T-helper 17 cell (primary cell): Measurements from ENCODE around the gene SCT. TPM values are rescaled to one million over a fixed set of nuclear protein-coding genes. Genes with fewer than 3 reads are reported as not detected.

Experiments
- ATAC-seq: fragments of 150-1000 bp; cut with Tn5 transposase; 2 replicates; pipeline ENCODE4 v1.10.0; 2021; ENCODE audit warnings: mild to moderate bottlenecking, moderate library complexity
- DNase-seq, 3 donors: peaks; one replicate each; pipeline versions ENCODE4 v3.0.0 to v3.0.0-alpha.2; 2020 to 2021
- H3K9me3 ChIP-seq: one replicate; pipeline ENCODE4 v1.7.0; 2013; ENCODE audit warnings: low read length, mild to moderate bottlenecking; ENCODE audit not compliant: control insufficient read depth, poor library complexity, severe bottlenecking
- H3K27ac Mint-ChIP-seq: one replicate; pipeline ENCODE4 v1.8.0; 2022; ENCODE audit warnings: mild to moderate bottlenecking, moderate library complexity, mixed read lengths
- H3K27me3 Mint-ChIP-seq: one replicate; pipeline ENCODE4 v1.8.0; 2022; ENCODE audit warnings: mixed read lengths
- H3K36me3 Mint-ChIP-seq: one replicate; pipeline ENCODE4 v1.8.0; 2022; ENCODE audit warnings: low read depth, mixed read lengths
- H3K4me1 Mint-ChIP-seq: one replicate; pipeline ENCODE4 v1.8.0; 2022; ENCODE audit warnings: mild to moderate bottlenecking, mixed read lengths
- H3K4me3 Mint-ChIP-seq: one replicate; pipeline ENCODE4 v1.8.0; 2022; ENCODE audit warnings: mild to moderate bottlenecking, moderate library complexity, mixed read lengths
- total RNA-seq, 4 donors: library from RNA in 2 of 4; stranded (reverse) in 2 of 4; gene quantifications; one replicate each; pipeline ENCODE4 v1.2.3 and lab custom pipeline; 2022 to 2026

The SCT gene
- total RNA-seq, 2 donors from 2014 or later, result not detected

GRCh38 chr11:592918-593317 is 34.1 kb downstream of the SCT start:
- no peak overlapping the region for H3K4me3 Mint-ChIP-seq
- H3K4me1 Mint-ChIP-seq, result peaks cover 19% of the 10 kb centered on the region
- no peaks in the 10 kb centered on the region for H3K27me3 Mint-ChIP-seq
- ATAC-seq, result no peak
- H3K9me3 ChIP-seq, result no peaks in the 10 kb centered on the region
- DNase-seq, result no peak
- H3K36me3 Mint-ChIP-seq, result peaks cover 7% of the 10 kb centered on the region
- peak overlapping the region; percentile 43 for H3K27ac Mint-ChIP-seq

GRCh38 chr11:592501-592900 is 34.5 kb downstream of the SCT start:
- DNase-seq (no peak), ATAC-seq (no peak)
- H3K27ac Mint-ChIP-seq, result no peak overlapping the region
- H3K36me3 Mint-ChIP-seq, result peaks cover 7% of the 10 kb centered on the region
- peaks cover 23% of the 10 kb centered on the region for H3K4me1 Mint-ChIP-seq
- H3K9me3 ChIP-seq, result no peaks in the 10 kb centered on the region
- no peaks in the 10 kb centered on the region for H3K27me3 Mint-ChIP-seq
- H3K4me3 Mint-ChIP-seq, result no peak overlapping the region

GRCh38 chr11:590997-591396 is 36.0 kb downstream of the SCT start:
- no peak for ATAC-seq
- H3K9me3 ChIP-seq, result no peaks in the 10 kb centered on the region
- Mint-ChIP-seq H3K4me1 (peaks cover 21% of the 10 kb centered on the region), H3K4me3 (no peak overlapping the region), H3K36me3 (peaks cover 7% of the 10 kb centered on the region), H3K27ac (no peak overlapping the region), H3K27me3 (no peaks in the 10 kb centered on the region)
- DNase-seq, result no peak

DNA sequence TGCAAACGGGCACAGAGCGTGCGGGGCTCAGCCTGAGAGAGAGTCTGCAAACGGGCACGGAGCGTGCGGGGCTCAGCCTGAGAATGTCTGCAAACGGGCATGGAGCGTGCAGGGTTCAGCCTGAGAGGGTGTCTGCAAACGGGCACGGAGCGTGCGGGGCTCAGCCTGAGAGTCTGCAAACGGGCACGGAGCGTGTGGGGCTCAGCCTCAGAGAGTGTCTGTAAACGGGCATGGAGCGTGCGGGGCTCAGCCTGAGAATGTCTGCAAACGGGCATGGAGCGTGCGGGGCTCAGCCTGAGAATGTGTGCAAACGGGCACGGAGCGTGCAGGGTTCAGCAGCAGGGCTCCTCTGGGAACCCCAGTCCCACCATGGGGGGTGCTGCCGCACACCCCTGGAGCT is 37.2 kb downstream of the SCT start:
- Mint-ChIP-seq H3K4me3 (no peak overlapping the region), H3K27ac (no peak overlapping the region), H3K36me3 (peaks cover 7% of the 10 kb centered on the region), H3K4me1 (peaks cover 20% of the 10 kb centered on the region), H3K27me3 (no peaks in the 10 kb centered on the region)
- ATAC-seq (no peak), DNase-seq (no peak)
- H3K9me3 ChIP-seq, result no peaks in the 10 kb centered on the region

DNA sequence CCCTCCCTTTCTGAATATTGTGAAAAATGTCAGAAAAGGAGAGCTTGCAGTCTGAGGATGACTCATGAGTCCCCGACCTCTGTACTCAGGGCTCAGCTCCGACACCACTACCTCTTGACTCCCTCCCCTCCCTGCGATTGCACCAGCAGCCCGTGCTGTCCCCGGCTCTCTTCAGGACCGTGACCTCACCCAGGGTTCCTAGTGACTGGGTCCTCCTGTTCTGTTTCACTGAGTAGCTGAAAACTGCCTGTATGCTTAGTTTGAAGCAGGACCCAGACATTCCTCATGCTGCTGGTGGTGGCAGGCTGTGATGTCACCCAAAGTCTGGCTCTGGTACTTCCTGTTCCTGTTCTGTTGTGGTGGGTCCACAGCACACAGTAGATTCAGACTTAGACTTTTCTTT is 39.0 kb downstream of the SCT start:
- H3K9me3 ChIP-seq, result no peaks in the 10 kb centered on the region
- peaks cover 5% of the 10 kb centered on the region for H3K36me3 Mint-ChIP-seq
- H3K4me3 Mint-ChIP-seq, result peak overlapping the region; percentile 49
- no peaks in the 10 kb centered on the region for H3K27me3 Mint-ChIP-seq
- ATAC-seq, result peak; percentile 91
- peak in 1 of 3 donors; percentile 57 for DNase-seq
- peaks cover 21% of the 10 kb centered on the region for H3K4me1 Mint-ChIP-seq
- peak overlapping the region; percentile 94 for H3K27ac Mint-ChIP-seq

GRCh38 chr11:587546-587945 is 39.4 kb downstream of the SCT start:
- Mint-ChIP-seq H3K27ac (peak overlapping the region; percentile 94), H3K4me3 (peak overlapping the region; percentile 49), H3K36me3 (peaks cover 5% of the 10 kb centered on the region), H3K27me3 (no peaks in the 10 kb centered on the region), H3K4me1 (peaks cover 21% of the 10 kb centered on the region)
- ATAC-seq (peak; percentile 9), DNase-seq (no peak)
- no peaks in the 10 kb centered on the region for H3K9me3 ChIP-seq

DNA sequence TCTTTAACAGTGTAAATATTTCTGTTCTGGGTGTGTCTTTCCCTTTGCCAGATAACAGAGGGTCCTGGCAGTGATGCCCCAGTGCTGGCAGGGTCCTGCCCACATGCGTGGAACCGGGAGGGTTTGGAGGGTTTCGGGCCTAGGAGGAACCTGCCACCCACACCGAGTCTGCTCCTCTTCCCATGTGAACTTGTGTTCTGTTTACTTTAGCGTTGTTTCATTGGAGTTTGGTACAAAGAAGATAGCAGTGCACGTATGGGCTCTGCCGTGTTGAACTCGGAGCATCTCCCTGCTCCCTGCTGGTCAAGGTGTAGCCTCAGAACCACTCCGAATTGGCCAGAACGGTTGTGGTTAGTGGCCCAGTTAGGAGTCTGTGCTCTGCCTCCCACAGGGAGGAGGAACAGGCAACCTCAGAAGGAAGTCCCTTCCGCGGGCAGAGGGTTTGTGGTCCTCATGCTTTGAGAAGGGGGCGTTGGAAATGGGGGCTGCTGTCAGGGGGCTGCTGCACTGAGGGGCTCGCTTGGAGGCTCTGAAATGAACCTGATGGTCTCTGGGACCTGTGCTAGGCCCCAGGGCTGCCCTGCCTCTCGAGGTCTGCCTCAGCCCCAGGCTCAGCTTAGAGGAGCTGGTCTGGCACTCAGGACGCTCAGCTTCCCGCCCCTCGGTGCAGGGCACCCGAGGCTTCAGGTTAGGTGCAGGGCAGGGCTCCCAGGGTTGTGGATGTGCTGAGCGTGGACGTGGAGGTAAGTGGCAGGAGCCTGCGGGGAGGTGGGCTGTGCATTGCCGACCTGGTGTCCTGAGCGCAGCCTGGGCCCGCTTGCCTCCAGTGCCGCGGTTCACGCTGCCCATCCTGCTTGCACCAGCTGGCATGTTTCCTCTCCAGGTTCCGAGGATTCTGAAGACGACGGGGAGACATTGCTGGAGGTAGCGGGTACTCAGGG is 40.3 kb downstream of the SCT start:
- H3K36me3 Mint-ChIP-seq, result peaks cover 2% of the 10 kb centered on the region

DNA sequence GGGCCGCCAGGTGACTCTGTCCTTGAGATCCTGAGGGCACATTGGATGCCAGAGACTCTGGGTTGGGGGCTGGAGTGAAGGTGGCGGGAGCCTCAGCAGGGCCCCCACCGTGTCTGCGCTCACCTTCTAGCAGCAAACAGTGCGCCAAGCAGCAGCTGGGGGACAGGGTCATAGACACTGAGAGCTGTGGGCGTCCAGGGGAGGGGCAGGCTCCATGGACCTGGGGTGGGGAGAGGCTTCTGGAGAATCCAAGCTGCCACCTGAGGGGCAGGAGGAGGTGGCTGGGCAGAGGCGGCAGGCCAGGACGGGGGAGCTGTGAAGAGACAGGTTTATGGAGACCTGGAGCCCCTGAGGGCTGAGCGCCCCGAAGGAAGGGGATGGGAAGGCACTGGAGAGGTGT is 42.7 kb downstream of the SCT start:
- H3K27ac Mint-ChIP-seq, result no peak overlapping the region
- H3K9me3 ChIP-seq, result no peaks in the 10 kb centered on the region
- no peaks in the 10 kb centered on the region for H3K27me3 Mint-ChIP-seq
- ATAC-seq, result no peak
- no peak for DNase-seq
- no peak overlapping the region for H3K4me3 Mint-ChIP-seq
- H3K4me1 Mint-ChIP-seq, result peaks cover 35% of the 10 kb centered on the region
- no peaks in the 10 kb centered on the region for H3K36me3 Mint-ChIP-seq

More for the DNA sequence above, 40.3 kb downstream of the SCT start:
- peaks cover 22% of the 10 kb centered on the region for H3K4me1 Mint-ChIP-seq
- DNase-seq (no peak), ATAC-seq (no peak)
- H3K27me3 Mint-ChIP-seq, result no peaks in the 10 kb centered on the region
- peak overlapping the region; percentile 94 for H3K27ac Mint-ChIP-seq
- no peak overlapping the region for H3K4me3 Mint-ChIP-seq
- no peaks in the 10 kb centered on the region for H3K9me3 ChIP-seq

- H3K4me1 Mint-ChIP-seq, result peaks cover 39% of the 10 kb centered on the region
- H3K27me3 Mint-ChIP-seq, result no peaks in the 10 kb centered on the region
- DNase-seq (no peak), ATAC-seq (no peak)
- no peaks in the 10 kb centered on the region for H3K9me3 ChIP-seq
- no peaks in the 10 kb centered on the region for H3K36me3 Mint-ChIP-seq
- peak overlapping the region; percentile 41 for H3K27ac Mint-ChIP-seq
- H3K4me3 Mint-ChIP-seq, result no peak overlapping the region
Observed at GRCh38 chr11:581752-582151, 45.2 kb downstream of the SCT start.

DNA sequence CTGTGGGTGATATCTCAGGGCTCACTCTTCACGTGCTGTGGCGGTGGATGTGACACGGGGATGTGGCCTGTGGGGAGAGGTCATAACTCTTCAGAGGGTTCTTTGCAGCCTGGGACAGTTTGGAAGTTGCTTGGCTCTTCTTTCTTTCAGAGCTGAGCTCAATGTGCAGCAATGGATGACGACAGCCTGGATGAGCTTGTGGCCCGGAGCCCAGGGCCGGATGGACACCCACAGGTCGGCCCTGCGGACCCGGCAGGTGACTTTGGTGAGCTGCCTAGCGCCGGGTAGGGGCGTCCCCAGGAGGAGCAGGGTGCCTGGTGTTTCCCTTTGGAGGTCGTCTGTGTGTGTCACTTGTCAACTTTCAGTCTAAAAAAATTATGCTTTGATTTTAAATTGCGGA is 45.6 kb downstream of the SCT start:
- H3K4me1 Mint-ChIP-seq, result peaks cover 36% of the 10 kb centered on the region
- ATAC-seq, result no peak
- no peaks in the 10 kb centered on the region for H3K9me3 ChIP-seq
- no peak overlapping the region for H3K4me3 Mint-ChIP-seq
- H3K27ac Mint-ChIP-seq, result no peak overlapping the region
- no peak for DNase-seq
- no peaks in the 10 kb centered on the region for H3K27me3 Mint-ChIP-seq
- no peaks in the 10 kb centered on the region for H3K36me3 Mint-ChIP-seq

- ATAC-seq, result no peak
- Mint-ChIP-seq H3K4me3 (peak overlapping the region; percentile 33), H3K36me3 (no peaks in the 10 kb centered on the region), H3K27me3 (no peaks in the 10 kb centered on the region), H3K27ac (no peak overlapping the region), H3K4me1 (peaks cover 37% of the 10 kb centered on the region)
- H3K9me3 ChIP-seq, result no peaks in the 10 kb centered on the region
- no peak for DNase-seq
Observed at GRCh38 chr11:579830-580601, 47.0 kb downstream of the SCT start.

DNA sequence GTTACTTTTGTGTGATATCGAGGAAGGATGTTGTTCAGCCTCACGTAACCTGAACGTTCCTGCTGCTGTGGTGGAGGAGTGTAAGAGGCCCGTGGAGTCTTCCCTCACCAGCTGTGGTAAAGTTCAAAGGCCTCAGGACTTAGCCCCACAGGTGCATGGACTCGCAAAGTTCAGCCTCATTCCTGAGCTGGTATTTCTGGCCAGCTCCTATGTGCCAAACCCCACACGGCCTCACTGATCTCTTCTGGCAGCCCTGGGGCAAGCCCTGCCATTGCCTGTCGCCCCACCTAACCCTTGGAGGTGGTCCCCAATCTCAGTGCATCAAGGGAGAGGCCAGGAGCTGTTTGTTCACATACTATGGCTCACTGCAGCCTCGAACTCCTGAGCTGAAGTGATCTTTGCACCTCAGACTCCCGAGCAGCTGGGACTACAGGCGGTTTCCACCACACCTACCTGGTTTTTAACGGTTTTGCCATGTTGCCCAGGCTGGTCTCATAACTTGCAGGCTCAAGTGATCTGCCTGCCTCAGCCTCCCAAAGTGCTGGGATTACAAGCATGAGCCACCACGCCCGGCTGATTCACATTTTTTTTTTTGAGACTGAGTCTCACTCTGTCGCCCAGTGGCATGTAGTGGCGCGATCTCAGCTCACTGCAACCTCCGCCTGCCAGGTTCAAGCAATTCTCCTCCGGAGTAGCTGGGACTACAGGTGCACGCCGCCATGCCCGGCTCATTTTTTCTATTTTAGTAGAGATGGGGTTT is 48.5 kb downstream of the SCT start:
- Mint-ChIP-seq H3K4me1 (peaks cover 44% of the 10 kb centered on the region), H3K27me3 (no peaks in the 10 kb centered on the region), H3K36me3 (no peaks in the 10 kb centered on the region), H3K4me3 (peak overlapping the region; percentile 84), H3K27ac (peak overlapping the region; percentile 75)
- H3K9me3 ChIP-seq, result no peaks in the 10 kb centered on the region
- DNase-seq (no peak), ATAC-seq (no peak)

GRCh38 chr11:577611-577894 is 49.4 kb downstream of the SCT start:
- Mint-ChIP-seq H3K4me1 (peaks cover 44% of the 10 kb centered on the region), H3K4me3 (peak overlapping the region; percentile 84), H3K27ac (peak overlapping the region; percentile 75), H3K36me3 (no peaks in the 10 kb centered on the region), H3K27me3 (no peaks in the 10 kb centered on the region)
- ATAC-seq (no peak), DNase-seq (no peak)
- no peaks in the 10 kb centered on the region for H3K9me3 ChIP-seq
